ENCODE data around the gene GPR84. TPM values are rescaled to one million over a fixed set of nuclear protein-coding genes. Genes with fewer than 3 reads are reported as not detected.

Gene GPR84
- total and polyA plus RNA-seq, 10 of the 15 experiments (the other 5 are each of a cell fraction or from before 2014, with no cell fraction given), result 0.37 to 4.7 (median 2.6) TPM

- TF ChIP-seq MAX (IDR thresholded peaks at IDR 0.05; ENCODE audit: low read depth, low read length), result no peak
- TF ChIP-seq IKZF2 (IDR thresholded peaks at IDR 0.05), result no peak
- TF ChIP-seq CBFB (IDR thresholded peaks at IDR 0.05; ENCODE audit: low read depth), result no peak
- TF ChIP-seq ZNF274 (IDR thresholded peaks at IDR 0.05; ENCODE audit: insufficient read depth, insufficient read length), result no peak
- TF ChIP-seq ELK1 (IDR thresholded peaks at IDR 0.05; ENCODE audit: low read depth, low read length), result no peak
- TF ChIP-seq SPI1 (IDR thresholded peaks at IDR 0.05; ENCODE audit: borderline replicate concordance, insufficient read depth, low read depth, low read length), result no peak
- no peak for TF ChIP-seq RAD21 (IDR thresholded peaks at IDR 0.05; ENCODE audit: insufficient read depth, low read depth, low read length)
- no peak for TF ChIP-seq SUZ12 (IDR thresholded peaks at IDR 0.05; ENCODE audit: unreplicated experiment)
- Histone ChIP-seq H3K9ac (ENCODE audit: control insufficient read depth, insufficient read depth, low read length) (no peak overlapping the region), H3K9me3 (replicated peaks; ENCODE audit: control insufficient read depth, insufficient read depth, low read length) (no peaks in the 10 kb centered on the region), H3K4me1 (ENCODE audit: control insufficient read depth, insufficient read depth, low read length) (no peaks in the 10 kb centered on the region), H2AFZ (ENCODE audit: control insufficient read depth, low read depth, low read length) (no peak overlapping the region), H4K20me1 (ENCODE audit: control insufficient read depth, insufficient read depth) (no peaks in the 10 kb centered on the region), H3K79me2 (ENCODE audit: control insufficient read depth, insufficient read depth, low read length) (peaks cover 19% of the 10 kb centered on the region), H3K4me3 (no peak overlapping the region), H3K27ac (ENCODE audit: control insufficient read depth, insufficient read depth) (no peak overlapping the region), H3K27me3 (replicated peaks in 1 of 2; ENCODE audit: control insufficient read depth in 2 of 2, insufficient read depth in 2 of 2, low read length in 1 of 2) (no peaks in the 10 kb centered on the region), H3K36me3 (ENCODE audit: control insufficient read depth in 2 of 2, insufficient read depth in 2 of 2, low read length in 1 of 2) (peaks cover 0 to 5% of the 10 kb centered on the region in 2 experiments; a peak in 1 of 4 replicates), H3K4me2 (ENCODE audit: control insufficient read depth, insufficient read depth) (no peak overlapping the region)
- DNase-seq (ENCODE audit: low read depth, low spot score) (no peak), FAIRE-seq (no peak), ATAC-seq (no peak)
- 98% methylated on average over 3 of the region's 3 CpGs for WGBS (ENCODE audit: insufficient coverage, insufficient replicate concordance, low lambda C conversion rate, missing lambda C conversion rate)
- intact Hi-C loops (cut with micrococcal nuclease; ENCODE audit: unreplicated experiment), result no loop called here
- ChIA-PET SMC1A (ENCODE audit: uncharacterized antibody, unreplicated experiment) (no interaction called here), RAD21 (ENCODE audit: unreplicated experiment) (no interaction called here), CTCF (interaction anchor here (0.7 to 1.1 kb wide), 2 partner anchors 28 to 108 kb away, joined by 3 read pairs; no protein-coding TSS in a partner anchor), POLR2A (interaction anchor here (0.5 kb wide), 1 partner anchor 79 kb away, joined by 3 read pairs; no protein-coding TSS in a partner anchor)
- in situ Hi-C loops (cut with MboI), result no loop called here
- BruUV-seq (replicated peaks), result no TSS peak
These were observed 33.8 kb downstream of the GPR84 start for GRCh38 chr12:54330442-54330841.

All from GM12878 (cell line).